Kidney (tissue), 14 donors: ENCODE data around the gene WWC2. TPM values are rescaled to one million over a fixed set of nuclear protein-coding genes. Genes with fewer than 3 reads are reported as not detected.

Experiments
- DNase-seq, 5 donors: peaks; one replicate each; pipeline ENCODE4 v3.0.0-alpha.2; 2013 to 2020
- FAIRE-seq: peaks from 2 replicates; lab custom pipeline; 2012; peaks lifted over from hg19 to GRCh38; lab: Jason Lieb, UNC
- H3K27ac ChIP-seq, 2 donors: one replicate each; pipeline ENCODE4 v1.7.0; 2013; ENCODE audit warnings: low read depth in 2 of 2, low read length in 2 of 2, inconsistent platforms in 1 of 2
- H3K27me3 ChIP-seq: one replicate; pipeline ENCODE4 v1.7.1; 2013; ENCODE audit warnings: low read length, inconsistent platforms; ENCODE audit not compliant: control insufficient read depth, insufficient read depth
- H3K36me3 ChIP-seq, 3 donors: one replicate each; pipeline versions ENCODE4 v1.7.0 to v1.7.1; 2013; ENCODE audit warnings: low read length in 3 of 3, control low read depth in 1 of 3, inconsistent platforms in 1 of 3; ENCODE audit not compliant: insufficient read depth in 3 of 3, control insufficient read depth in 2 of 3
- H3K4me1 ChIP-seq, 3 donors: one replicate each; pipeline versions ENCODE4 v1.7.0 to v1.7.1; 2013; ENCODE audit warnings: low read length in 3 of 3, inconsistent platforms in 1 of 3, low read depth in 1 of 3; ENCODE audit not compliant: control insufficient read depth in 2 of 3, insufficient read depth in 2 of 3
- H3K4me3 ChIP-seq, 3 donors: one replicate each; pipeline versions ENCODE4 v1.7.0 to v1.8.1; 2013; ENCODE audit warnings: low read length in 3 of 3, control low read depth in 1 of 3, inconsistent platforms in 1 of 3
- H3K9ac ChIP-seq, 3 donors: one replicate each; pipeline versions ENCODE4 v1.7.0 to v1.7.1; 2013; ENCODE audit warnings: low read length in 3 of 3, control low read depth in 1 of 3, inconsistent platforms in 1 of 3
- H3K9me3 ChIP-seq, 3 donors: one replicate each; pipeline versions ENCODE4 v1.7.0 to v1.7.1; 2013; ENCODE audit warnings: low read length in 3 of 3, control low read depth in 1 of 3, inconsistent platforms in 1 of 3; ENCODE audit not compliant: control insufficient read depth in 2 of 3, insufficient read depth in 1 of 3
- intact Hi-C: fragments of 100-400 bp; cut with DNase I; formaldehyde crosslinking; loops from one replicate; pipeline ENCODE4 v1.11.1; 2022
- polyA plus RNA-seq: library from polyadenylated mRNA; stranded (reverse); fragments of 350-450 nt; fragmentation: Illumina TruSeq; extraction: RNeasy Lipid Tissue Mini Kit (QIAGEN cat#74804); gene quantifications from one replicate; pipeline ENCODE4 v1.2.3, GENCODE V29; 2014; ENCODE audit warnings: low read depth, low replicate concordance; ENCODE audit not compliant: insufficient read depth
- total RNA-seq: library from RNA; stranded (reverse); fragmentation: NEBNext Ultra II Directional; extraction: Animal tissue kit (Norgen Biotek cat#: 25700); gene quantifications from one replicate; pipeline ENCODE4 v1.2.1, GENCODE V29; 2021
- TF ChIP-seq, protein P1 (sequence below): IDR thresholded peaks from 3 replicates; pipeline ENCODE4 v1.5.1; 2012; ENCODE audit warnings: mild to moderate bottlenecking, moderate library complexity, borderline replicate concordance; ENCODE audit not compliant: insufficient read depth; ENCODE audit errors: extremely low read depth
- donor health status: control.
- donor health status: control.
- donor health status: control.
- donor health status: control.
- donor health status: control.
- donor health status: DM: yes; HTN: yes; CAD: no.
- donor health status: Normal renal cell carcinoma (clear cell type).

Gene WWC2
- total and polyA plus RNA-seq, 2 donors from 2014 or later, result 10.1 to 59.6 TPM

DNA sequence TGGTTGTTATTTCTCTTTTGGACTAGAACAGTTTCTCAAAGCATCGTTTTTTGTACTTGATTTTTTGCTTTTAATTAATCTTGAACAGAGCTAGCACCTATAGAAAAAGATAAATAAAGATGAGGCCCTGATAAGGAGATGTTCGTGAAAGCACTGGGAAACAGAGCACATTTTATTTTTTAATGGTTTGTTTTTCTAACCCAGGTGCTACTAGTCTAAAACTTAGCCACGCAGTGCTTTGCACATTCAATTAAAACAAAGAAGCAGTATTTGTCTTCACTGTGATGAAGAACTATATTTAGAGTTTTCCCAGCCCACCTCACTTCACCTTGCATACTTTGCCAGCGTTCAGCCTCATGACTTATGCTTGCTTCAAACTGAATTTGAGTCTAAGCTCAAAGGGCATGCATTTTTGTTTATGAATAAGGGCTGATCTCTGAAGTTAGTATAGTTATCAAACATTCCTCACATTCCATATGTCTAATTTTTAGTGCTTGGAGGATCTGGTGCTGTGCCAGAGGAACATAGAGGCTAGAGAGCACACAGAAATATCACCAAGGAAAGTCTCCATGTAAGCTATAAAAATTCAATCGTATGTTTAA is 76.7 kb downstream of the WWC2 start:
- H3K27ac ChIP-seq, result no peak overlapping the region
- H3K9ac ChIP-seq, result no peak overlapping the region
- H3K27me3 ChIP-seq, result no peaks in the 10 kb centered on the region
- TF ChIP-seq, protein P1, sequence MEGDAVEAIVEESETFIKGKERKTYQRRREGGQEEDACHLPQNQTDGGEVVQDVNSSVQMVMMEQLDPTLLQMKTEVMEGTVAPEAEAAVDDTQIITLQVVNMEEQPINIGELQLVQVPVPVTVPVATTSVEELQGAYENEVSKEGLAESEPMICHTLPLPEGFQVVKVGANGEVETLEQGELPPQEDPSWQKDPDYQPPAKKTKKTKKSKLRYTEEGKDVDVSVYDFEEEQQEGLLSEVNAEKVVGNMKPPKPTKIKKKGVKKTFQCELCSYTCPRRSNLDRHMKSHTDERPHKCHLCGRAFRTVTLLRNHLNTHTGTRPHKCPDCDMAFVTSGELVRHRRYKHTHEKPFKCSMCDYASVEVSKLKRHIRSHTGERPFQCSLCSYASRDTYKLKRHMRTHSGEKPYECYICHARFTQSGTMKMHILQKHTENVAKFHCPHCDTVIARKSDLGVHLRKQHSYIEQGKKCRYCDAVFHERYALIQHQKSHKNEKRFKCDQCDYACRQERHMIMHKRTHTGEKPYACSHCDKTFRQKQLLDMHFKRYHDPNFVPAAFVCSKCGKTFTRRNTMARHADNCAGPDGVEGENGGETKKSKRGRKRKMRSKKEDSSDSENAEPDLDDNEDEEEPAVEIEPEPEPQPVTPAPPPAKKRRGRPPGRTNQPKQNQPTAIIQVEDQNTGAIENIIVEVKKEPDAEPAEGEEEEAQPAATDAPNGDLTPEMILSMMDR, result no peak
- H3K4me3 ChIP-seq, result no peak overlapping the region
- peak in 3 of 5 donors; percentile 30 to 77 (median 63) for DNase-seq
- no peaks in the 10 kb centered on the region for H3K36me3 ChIP-seq
- no peaks in the 10 kb centered on the region for H3K9me3 ChIP-seq
- H3K4me1 ChIP-seq, result peaks cover 0 to 16% (median 13%) of the 10 kb centered on the region in 3 donors
- no peak for FAIRE-seq
- intact Hi-C loops, result no loop called here

DNA sequence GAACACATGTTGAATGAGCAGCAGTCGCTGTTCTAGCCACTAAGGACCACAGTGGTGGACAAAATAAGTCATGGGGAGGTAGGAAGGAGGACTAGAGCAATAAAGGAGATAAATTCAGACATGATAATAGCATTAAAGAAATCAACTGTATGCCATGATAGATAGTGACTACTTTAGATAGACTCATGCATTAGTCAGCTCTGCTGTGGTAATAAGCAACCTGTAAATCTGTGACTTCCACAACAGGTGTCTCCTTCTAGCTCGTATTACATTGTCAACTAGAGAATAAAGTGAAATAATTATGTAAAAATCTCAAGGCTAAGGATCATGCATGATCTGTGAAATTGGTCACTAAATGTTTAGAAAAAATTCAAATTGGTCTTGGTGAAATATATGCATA is 77.9 kb downstream of the WWC2 start:
- FAIRE-seq (no peak), DNase-seq (no peak)
- Histone ChIP-seq H3K27me3 (no peaks in the 10 kb centered on the region), H3K36me3 (no peaks in the 10 kb centered on the region), H3K27ac (no peak overlapping the region), H3K4me3 (no peak overlapping the region), H3K9me3 (no peaks in the 10 kb centered on the region), H3K9ac (no peak overlapping the region), H3K4me1 (peaks cover 0 to 12% (median 10%) of the 10 kb centered on the region in 3 donors)
- intact Hi-C loops, result no loop called here
- TF ChIP-seq, protein P1, result no peak

DNA sequence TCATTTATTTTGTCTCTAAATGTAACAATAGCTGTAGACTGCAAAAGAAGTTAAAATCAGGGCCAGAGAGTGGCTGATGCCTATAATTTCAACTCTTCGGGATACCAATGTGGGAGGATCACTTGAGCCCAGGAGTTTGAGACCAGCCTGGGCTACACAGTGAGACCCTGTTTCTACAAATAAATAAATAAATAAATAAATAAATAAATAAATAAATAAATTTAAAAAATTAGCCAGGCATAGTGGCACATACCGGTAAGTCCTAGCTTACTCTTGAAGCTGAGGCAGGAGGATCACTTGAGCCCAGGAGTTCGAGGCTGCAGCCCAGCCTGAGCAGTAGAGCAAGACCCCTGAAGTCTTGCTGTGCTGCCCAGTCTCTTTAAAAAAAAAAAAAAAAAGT is 79.1 kb downstream of the WWC2 start:
- FAIRE-seq (no peak), DNase-seq (no peak)
- H3K9me3 ChIP-seq, result no peaks in the 10 kb centered on the region
- H3K27ac ChIP-seq, result no peak overlapping the region
- H3K4me3 ChIP-seq, result no peak overlapping the region
- H3K9ac ChIP-seq, result no peak overlapping the region
- intact Hi-C loops, result no loop called here
- H3K27me3 ChIP-seq, result no peaks in the 10 kb centered on the region
- TF ChIP-seq, protein P1, result no peak
- H3K4me1 ChIP-seq, result peaks cover 0 to 10% (median 8%) of the 10 kb centered on the region in 3 donors
- H3K36me3 ChIP-seq, result no peaks in the 10 kb centered on the region
